K562 (cell line): ENCODE data around the gene HLCS. TPM values are rescaled to one million over a fixed set of nuclear protein-coding genes. Genes with fewer than 3 reads are reported as not detected.

Experiments used
- ATAC-seq: fragments of 200-7000 bp; cut with Tn5 transposase; 3 replicates; pipeline ENCODE4 v1.9.1; 2020; ENCODE audit warnings: moderate library complexity
- BruUV-seq: library from RNA; stranded (reverse); fragments of 400-500 nt; replicated peaks from 2 replicates; lab custom pipeline; 2021; lab: Mats Ljungman, UMichigan
- CTCF ChIA-PET: fragments of 300-600 bp; formaldehyde crosslinking; extraction: SDS; loops from one replicate; lab custom pipeline; 2021; ENCODE audit warnings: low intra/inter-chr PET ratio; lab: Yijun Ruan, JAX
- POLR2A ChIA-PET: fragments of 300-600, 350-650 bp; sonication (Branson Sonifier 250); formaldehyde crosslinking; extraction: SDS; loops from one replicate; lab custom pipeline; 2021; ENCODE audit warnings: antibody characterized with exemption, inconsistent platforms; lab: Yijun Ruan, JAX
- DNase-seq, 4 experiments: peaks; one replicate each; pipeline versions ENCODE4 v3.0.0 to v3.0.0-alpha.2; 2011 to 2018; ENCODE audit warnings: low spot score in 3 of 4, mixed read lengths in 3 of 4; ENCODE audit errors: extremely low read depth in 1 of 4
- FAIRE-seq: peaks from 2 replicates; lab custom pipeline; 2011; peaks lifted over from hg19 to GRCh38; lab: Jason Lieb, UNC
- H2AFZ ChIP-seq: 2 replicates; pipeline ENCODE4 v1.6.0; 2011; ENCODE audit warnings: low read depth, low read length, control low read depth, inconsistent platforms
- H3K27ac ChIP-seq: fragments of 200-600 bp; 3 replicates; pipeline ENCODE4 v1.8.0; 2011; ENCODE audit warnings: low read depth, mild to moderate bottlenecking, control low read depth, inconsistent platforms, low read length, moderate library complexity, mixed read lengths; ENCODE audit errors: extremely low read depth
- H3K27me3 ChIP-seq, 2 experiments: fragments of 300-600 bp in 1 of 2; 2 replicates in 1 of 2; 3 replicates in 1 of 2; pipeline versions ENCODE4 v1.6.0 to v1.8.0; 2011; ENCODE audit warnings: inconsistent platforms in 2 of 2, low read length in 2 of 2, mild to moderate bottlenecking in 1 of 2, mixed read lengths in 1 of 2, moderate library complexity in 1 of 2; ENCODE audit not compliant: control insufficient read depth in 2 of 2, insufficient read depth in 2 of 2
- H3K36me3 ChIP-seq: fragments of 300-600 bp; 3 replicates; pipeline ENCODE4 v1.8.0; 2011; ENCODE audit warnings: mild to moderate bottlenecking, low read length, inconsistent platforms; ENCODE audit not compliant: control insufficient read depth, insufficient read depth
- H3K4me1 ChIP-seq, 2 experiments: fragments of 200-600 bp in 1 of 2; replicated peaks in 1 of 2; 2 replicates in 1 of 2; 3 replicates in 1 of 2; pipeline versions ENCODE4 v1.5.1 to v1.8.0; 2011; ENCODE audit warnings: inconsistent platforms in 2 of 2, low read length in 2 of 2, mild to moderate bottlenecking in 1 of 2, mixed read lengths in 1 of 2, moderate library complexity in 1 of 2; ENCODE audit not compliant: control insufficient read depth in 2 of 2, insufficient read depth in 2 of 2
- H3K4me2 ChIP-seq: 2 replicates; pipeline ENCODE4 v1.6.1; 2011; ENCODE audit warnings: low read length, control low read depth, inconsistent platforms, mixed read lengths; ENCODE audit not compliant: insufficient read depth
- H3K4me3 ChIP-seq: fragments of 200-600 bp; sonication (generic), shearing (Covaris generic); 2 replicates; pipeline ENCODE4 v1.5.1; 2016; ENCODE audit warnings: control low read depth, inconsistent platforms
- H3K79me2 ChIP-seq: fragments of 200-600 bp; 3 replicates; pipeline ENCODE4 v1.8.0; 2011; ENCODE audit warnings: low read length, inconsistent platforms; ENCODE audit not compliant: control insufficient read depth, insufficient read depth
- H3K9ac ChIP-seq, 2 experiments: 2 replicates each; pipeline versions ENCODE4 v1.6.0 to v1.6.1; 2011; ENCODE audit warnings: low read depth in 2 of 2, low read length in 2 of 2, control low read depth in 1 of 2, inconsistent platforms in 1 of 2, mild to moderate bottlenecking in 1 of 2, mixed read lengths in 1 of 2; ENCODE audit not compliant: insufficient read depth in 1 of 2
- H3K9me1 ChIP-seq: one replicate; pipeline ENCODE4 v1.6.0; 2011; ENCODE audit warnings: inconsistent platforms, mild to moderate bottlenecking, low read length, moderate library complexity; ENCODE audit not compliant: control insufficient read depth, insufficient read depth
- H3K9me3 ChIP-seq: replicated peaks from 2 replicates; pipeline ENCODE4 v1.5.1; 2011; ENCODE audit warnings: low read depth, low read length, inconsistent platforms; ENCODE audit not compliant: control insufficient read depth, insufficient read depth
- H4K20me1 ChIP-seq: replicated peaks from 2 replicates; pipeline ENCODE4 v1.6.1; 2011; ENCODE audit warnings: low read length, inconsistent platforms, mixed read lengths; ENCODE audit not compliant: control insufficient read depth, insufficient read depth
- ATF7 ChIP-seq: fragments of 450-650 bp; IDR thresholded peaks from 2 replicates; pipeline ENCODE4 v1.7.1; 2014; ENCODE audit warnings: mild to moderate bottlenecking, moderate library complexity
- BRD9 ChIP-seq: fragments of 450-650 bp; IDR thresholded peaks from 2 replicates; pipeline ENCODE4 v1.6.1; 2018; ENCODE audit warnings: low read depth; ENCODE audit not compliant: partially characterized antibody
- CBX8 ChIP-seq: fragments of 200-600 bp; sonication (generic); IDR thresholded peaks from 2 replicates; pipeline ENCODE4 v1.6.1; 2012; ENCODE audit warnings: borderline replicate concordance, mixed run types, low read depth, mild to moderate bottlenecking, moderate library complexity, mixed read lengths, low read length, control low read depth, inconsistent platforms; ENCODE audit not compliant: poor library complexity, severe bottlenecking; ENCODE audit errors: extremely low read depth
- CC2D1A ChIP-seq: fragments of 450-650 bp; IDR thresholded peaks from 2 replicates; pipeline ENCODE4 v1.6.1; 2017; ENCODE audit warnings: mild to moderate bottlenecking
- CHD1 ChIP-seq: fragments of 200-600 bp; sonication (generic); IDR thresholded peaks from one replicate; pipeline ENCODE4 v1.6.1; 2012; ENCODE audit warnings: mild to moderate bottlenecking, moderate library complexity, low read length, inconsistent platforms
- EGR1 ChIP-seq: fragments of 450-650 bp; conservative IDR thresholded peaks from 2 replicates; pipeline ENCODE4 v1.6.1; 2017; ENCODE audit warnings: mild to moderate bottlenecking
- EP400 ChIP-seq: fragments of 450-650 bp; IDR thresholded peaks from 2 replicates; pipeline ENCODE4 v1.6.1; 2017; ENCODE audit warnings: antibody characterized with exemption, mild to moderate bottlenecking, moderate library complexity
- FOXJ3 ChIP-seq: sonication (generic); formaldehyde crosslinking; IDR thresholded peaks from 2 replicates; pipeline ENCODE4 v1.4.0; 2020; ENCODE audit warnings: mild to moderate bottlenecking, missing genetic modification reagents
- HOXB6 ChIP-seq: fragments of 250-450 bp; sonication (Bioruptor Pico); IDR thresholded peaks from 2 replicates; pipeline ENCODE4 v1.5.1; 2022; ENCODE audit warnings: mild to moderate bottlenecking, borderline replicate concordance
- MCM5 ChIP-seq: fragments of 450-650 bp; IDR thresholded peaks from 2 replicates; pipeline ENCODE4 v1.6.1; 2016; ENCODE audit warnings: low read depth
- MYC ChIP-seq, 2 experiments: fragments of 250-450 bp in 1 of 2; sonication (Bioruptor Pico) in 1 of 2; IDR thresholded peaks; 2 replicates each; pipeline versions ENCODE4 v1.5.1 to v1.6.1; 2012 to 2021; ENCODE audit warnings: low read depth in 2 of 2, borderline replicate concordance in 1 of 2, improper control_type of control experiment in 1 of 2, low read length in 1 of 2, mild to moderate bottlenecking in 1 of 2, moderate library complexity in 1 of 2
- RB1 ChIP-seq: fragments of 450-650 bp; IDR thresholded peaks from 2 replicates; pipeline ENCODE4 v1.6.1; 2017; ENCODE audit warnings: low read depth, mild to moderate bottlenecking
- SMARCC2 ChIP-seq: fragments of 450-650 bp; IDR thresholded peaks from 2 replicates; pipeline ENCODE4 v1.6.1; 2017; ENCODE audit warnings: antibody characterized with exemption, moderate library complexity, mild to moderate bottlenecking, low read depth
- TRIM28 ChIP-seq: fragments of 450-650 bp; IDR thresholded peaks from 2 replicates; pipeline ENCODE4 v1.6.1; 2017
- ZNF224 ChIP-seq: sonication (generic); formaldehyde crosslinking; IDR thresholded peaks from 2 replicates; pipeline ENCODE4 v1.8.0; 2022; ENCODE audit warnings: mild to moderate bottlenecking, missing genetic modification reagents
- ZNF445 ChIP-seq: fragments of 250-450 bp; sonication (Bioruptor Pico); IDR thresholded peaks from 2 replicates; pipeline ENCODE4 v1.4.0; 2020; ENCODE audit warnings: low read depth, mild to moderate bottlenecking, moderate library complexity
- WGBS: fragments of 100-300 bp; shearing (Covaris generic); methylation state at CpG from one replicate; pipeline ENCODE4 v1.1.6; 2016; ENCODE audit warnings: low coverage, mixed read lengths; ENCODE audit not compliant: insufficient coverage; ENCODE audit errors: missing lambda C conversion rate; 5-methylcytosine and 5-hydroxymethylcytosine counted together
- in situ Hi-C: fragments of 300-500 bp; cut with MboI; formaldehyde crosslinking; loops from 4 replicates; pipeline ENCODE4 v1.15.0; 2018; ENCODE audit warnings: inconsistent platforms, mixed read lengths
- intact Hi-C: fragments of 100-400 bp; cut with micrococcal nuclease; formaldehyde crosslinking; loops from 2 replicates; pipeline ENCODE4 v1.14.2; 2022
- polyA plus RNA-seq, 8 experiments: library from polyadenylated mRNA; depleted of rRNA in 4 of 8; stranded (reverse) in 5 of 8; unstranded in 3 of 8; fragments of >200 nt; fragmentation: Nextera tagmentation in 2 of 8; fragmentation: Illumina TruSeq in 1 of 8; extraction: Ambion mirVana in 2 of 8; extraction: Trizol in 1 of 8; gene quantifications; 2 replicates each; pipeline versions ENCODE4 v1.2.1 to v1.2.3, GENCODE V29; 2011 to 2014; ENCODE audit warnings: inconsistent platforms in 1 of 8, missing spikeins in 1 of 8
- total RNA-seq, 7 experiments: library from RNA; depleted of rRNA in 6 of 7; stranded (reverse); fragments of >200 nt in 6 of 7; fragmentation: Illumina TruSeq in 2 of 7; extraction: Trizol in 2 of 7; gene quantifications; 2 replicates each; pipeline versions ENCODE4 v1.2.1 to v1.2.3, GENCODE V29; 2011 to 2021; ENCODE audit warnings: low replicate concordance in 1 of 7
- TF ChIP-seq, protein P1 (sequence below): fragments of 200-800 bp; sonication (Bioruptor generic); IDR thresholded peaks from 2 replicates; pipeline ENCODE4 v1.6.1; 2017; ENCODE audit warnings: missing genetic modification characterization, missing compliant biosample characterization
- TF ChIP-seq, protein P2 (sequence below), 3 experiments: IDR thresholded peaks in 2 of 3; conservative IDR thresholded peaks in 1 of 3; 2 replicates each; pipeline ENCODE4 v1.5.1; 2011 to 2012; ENCODE audit warnings: low read length in 3 of 3, mild to moderate bottlenecking in 3 of 3, control low read depth in 2 of 3, improper control_type of control experiment in 1 of 3, inconsistent platforms in 1 of 3, low read depth in 1 of 3, mixed read lengths in 1 of 3, moderate library complexity in 1 of 3; ENCODE audit not compliant: insufficient read depth in 2 of 3

HLCS gene
- total and polyA plus RNA-seq, 9 of the 15 experiments (the other 6 are each of a cell fraction or from before 2014, with no cell fraction given): 3.0 to 21.5 (median 17.1) TPM

DNA sequence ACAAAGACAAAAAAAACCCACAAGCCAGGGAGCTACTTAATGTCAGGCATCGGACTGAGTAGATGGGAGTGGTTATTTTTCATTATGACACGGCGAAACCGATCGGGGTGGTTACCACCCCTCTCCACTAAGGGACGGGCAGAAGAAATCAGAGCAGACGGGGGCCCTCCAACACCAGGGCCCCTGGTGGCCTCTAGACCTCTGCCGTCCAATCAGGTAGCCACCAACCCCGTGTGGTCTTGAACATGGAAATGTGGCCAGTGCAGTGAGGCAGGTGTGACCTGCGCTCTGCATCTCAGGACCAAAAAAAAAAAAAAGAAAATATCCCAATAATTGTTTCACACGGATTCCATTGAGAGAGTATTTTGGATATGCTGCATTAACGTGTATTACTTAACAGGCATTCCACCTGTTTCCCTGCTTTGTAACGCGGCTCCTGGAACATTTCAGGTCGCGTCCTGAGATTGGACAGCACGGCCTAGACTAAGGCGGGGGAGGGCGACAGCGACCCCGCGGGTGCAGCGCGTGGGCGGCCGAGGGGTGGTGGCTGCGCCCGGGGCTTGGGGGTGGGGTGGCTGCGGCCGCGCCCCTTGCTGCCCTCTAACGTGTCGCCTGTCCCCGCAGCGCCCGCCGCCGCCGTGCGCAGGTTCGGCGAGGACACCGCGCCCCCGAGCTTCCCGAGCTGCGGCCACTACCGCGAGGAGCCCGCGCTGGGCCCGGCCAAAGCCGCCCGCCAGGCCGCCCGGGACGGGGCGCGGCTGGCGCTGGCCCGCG lies 219.2 kb downstream of the HLCS start:
- Histone ChIP-seq H3K4me1 (peaks cover 0 to 21% of the 10 kb centered on the region in 2 experiments; a peak in 3 of 5 replicates), H3K79me2 (no peaks in the 10 kb centered on the region), H3K9me3 (no peaks in the 10 kb centered on the region), H3K27ac (no peak overlapping the region), H3K9me1 (no peaks in the 10 kb centered on the region), H3K4me2 (peak overlapping the region; percentile 56), H3K9ac (peak overlapping the region in 1 of 2 experiments; percentile 31; a peak in 2 of 4 replicates), H3K27me3 (peaks cover 40 to 49% of the 10 kb centered on the region in 2 experiments; a peak in 4 of 5 replicates), H2AFZ (peak overlapping the region; percentile 14; the same call in 1 of the 2 replicates), H3K4me3 (peak overlapping the region; percentile 30), H4K20me1 (no peaks in the 10 kb centered on the region; the same call in none of the 2 replicates), H3K36me3 (no peaks in the 10 kb centered on the region)
- ATAC-seq (peak; percentile 58), DNase-seq (peak; percentile 31 to 91 (median 68)), FAIRE-seq (no peak)
- ChIA-PET CTCF (interaction anchor here (2.4 kb wide), 1 partner anchor 180 kb away, joined by 10 read pairs; no protein-coding TSS in a partner anchor), POLR2A (interaction anchor here (0.7 to 1.3 kb wide), 3 partner anchors 11 to 59 kb away, joined by 3 to 4 read pairs (median 3); no protein-coding TSS in a partner anchor)
- WGBS: 2% methylated on average over 45 of the region's 62 CpGs
- in situ Hi-C loops (loop anchor here (10.0 kb wide), 1 partner anchor 178 kb away; no protein-coding TSS in a partner anchor), intact Hi-C loops (loop anchor here (5.0 kb wide), 2 partner anchors 105 to 180 kb away; no protein-coding TSS in a partner anchor)
- no TSS peak for BruUV-seq
- TF ChIP-seq RB1: no peak
- no peak for TF ChIP-seq MCM5
- no peak for TF ChIP-seq ZNF445
- TF ChIP-seq CBX8: peak; percentile 44
- no peak for TF ChIP-seq SMARCC2
- TF ChIP-seq, protein P1, sequence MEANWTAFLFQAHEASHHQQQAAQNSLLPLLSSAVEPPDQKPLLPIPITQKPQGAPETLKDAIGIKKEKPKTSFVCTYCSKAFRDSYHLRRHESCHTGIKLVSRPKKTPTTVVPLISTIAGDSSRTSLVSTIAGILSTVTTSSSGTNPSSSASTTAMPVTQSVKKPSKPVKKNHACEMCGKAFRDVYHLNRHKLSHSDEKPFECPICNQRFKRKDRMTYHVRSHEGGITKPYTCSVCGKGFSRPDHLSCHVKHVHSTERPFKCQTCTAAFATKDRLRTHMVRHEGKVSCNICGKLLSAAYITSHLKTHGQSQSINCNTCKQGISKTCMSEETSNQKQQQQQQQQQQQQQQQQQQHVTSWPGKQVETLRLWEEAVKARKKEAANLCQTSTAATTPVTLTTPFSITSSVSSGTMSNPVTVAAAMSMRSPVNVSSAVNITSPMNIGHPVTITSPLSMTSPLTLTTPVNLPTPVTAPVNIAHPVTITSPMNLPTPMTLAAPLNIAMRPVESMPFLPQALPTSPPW: 0 out of 2 replicates have a peak, but pooled peaks have one; percentile 17
- TF ChIP-seq BRD9: no peak
- TF ChIP-seq EGR1: peak; percentile 63
- peak; percentile 43 for TF ChIP-seq CHD1
- TF ChIP-seq TRIM28: no peak
- TF ChIP-seq, protein P2, sequence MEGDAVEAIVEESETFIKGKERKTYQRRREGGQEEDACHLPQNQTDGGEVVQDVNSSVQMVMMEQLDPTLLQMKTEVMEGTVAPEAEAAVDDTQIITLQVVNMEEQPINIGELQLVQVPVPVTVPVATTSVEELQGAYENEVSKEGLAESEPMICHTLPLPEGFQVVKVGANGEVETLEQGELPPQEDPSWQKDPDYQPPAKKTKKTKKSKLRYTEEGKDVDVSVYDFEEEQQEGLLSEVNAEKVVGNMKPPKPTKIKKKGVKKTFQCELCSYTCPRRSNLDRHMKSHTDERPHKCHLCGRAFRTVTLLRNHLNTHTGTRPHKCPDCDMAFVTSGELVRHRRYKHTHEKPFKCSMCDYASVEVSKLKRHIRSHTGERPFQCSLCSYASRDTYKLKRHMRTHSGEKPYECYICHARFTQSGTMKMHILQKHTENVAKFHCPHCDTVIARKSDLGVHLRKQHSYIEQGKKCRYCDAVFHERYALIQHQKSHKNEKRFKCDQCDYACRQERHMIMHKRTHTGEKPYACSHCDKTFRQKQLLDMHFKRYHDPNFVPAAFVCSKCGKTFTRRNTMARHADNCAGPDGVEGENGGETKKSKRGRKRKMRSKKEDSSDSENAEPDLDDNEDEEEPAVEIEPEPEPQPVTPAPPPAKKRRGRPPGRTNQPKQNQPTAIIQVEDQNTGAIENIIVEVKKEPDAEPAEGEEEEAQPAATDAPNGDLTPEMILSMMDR (IDR thresholded peaks at IDR 0.05 in 2 of 3, conservative IDR thresholded peaks at IDR 0.05 in 1 of 3; ENCODE audit: insufficient read depth in 2 of 3, low read depth in 1 of 3, low read length in 3 of 3): 0 out of 6 replicates have a peak, but pooled peaks of 1 of the 3 experiments have one; percentile 9
- no peak for TF ChIP-seq HOXB6 (CRISPR knock-in tag)
- TF ChIP-seq ATF7: no peak
- no peak for TF ChIP-seq CC2D1A
- no peak for TF ChIP-seq FOXJ3 (CRISPR knock-in tag)
- no peak for TF ChIP-seq ZNF224
- TF ChIP-seq EP400: no peak
- 0 out of 2 replicates have a peak, but pooled peaks have one; percentile 6 for TF ChIP-seq MYC (IDR thresholded peaks at IDR 0.05; ENCODE audit: low read depth, low read length)
- TF ChIP-seq MYC (CRISPR knock-in tag; IDR thresholded peaks at IDR 0.05; ENCODE audit: borderline replicate concordance, low read depth): no peak
